ENCODE data around the gene ZNF662. TPM values are rescaled to one million over a fixed set of nuclear protein-coding genes. Genes with fewer than 3 reads are reported as not detected.

The ZNF662 gene
- total RNA-seq, 1 experiment from 2014 or later = not detected

GRCh38 chr3:42892169-42892568 lies 13.8 kb upstream of the ZNF662 start:
- Histone ChIP-seq H3K79me2 (ENCODE audit: insufficient read depth, low read length) (no peaks in the 10 kb centered on the region), H3T11ph (ENCODE audit: low read length) (no peak overlapping the region), H3K79me1 (ENCODE audit: insufficient read depth, low read depth, low read length, poor library complexity, severe bottlenecking) (no peaks in the 10 kb centered on the region), H2BK15ac (ENCODE audit: low read depth, low read length) (no peak overlapping the region), H3K4me1 (ENCODE audit: insufficient read depth, low read length) (peaks cover 6% of the 10 kb centered on the region; the same call in 1 of the 2 replicates), H3K14ac (ENCODE audit: insufficient read depth, low read length) (no peak overlapping the region), H3K4ac (ENCODE audit: low read depth, low read length) (no peak overlapping the region), H3K23ac (ENCODE audit: insufficient read length, low read depth, low read length) (no peak overlapping the region), H4K8ac (replicated peaks; ENCODE audit: insufficient read length, low read depth, low read length) (no peak overlapping the region), H3K23me2 (ENCODE audit: insufficient read length, low read depth, low read length, poor library complexity, severe bottlenecking) (no peaks in the 10 kb centered on the region), H3K9me3 (ENCODE audit: control insufficient read depth, low read depth, low read length) (no peaks in the 10 kb centered on the region), H4K20me1 (ENCODE audit: control insufficient read depth, insufficient read depth, insufficient read length) (no peaks in the 10 kb centered on the region), H3K4me2 (ENCODE audit: insufficient read depth, insufficient read length, low read length) (no peak overlapping the region), H4K91ac (ENCODE audit: insufficient read length, low read depth, low read length) (no peak overlapping the region), H3K56ac (ENCODE audit: insufficient read length, low read depth, low read length) (no peak overlapping the region), H2AK5ac (ENCODE audit: insufficient read length, low read length) (no peak overlapping the region), H3K9ac (ENCODE audit: extremely low read depth, insufficient read length, low read length) (no peak overlapping the region), H2BK12ac (ENCODE audit: insufficient read length, low read depth, low read length) (no peak overlapping the region), H2BK20ac (ENCODE audit: low read depth, low read length, poor library complexity, severe bottlenecking) (no peak overlapping the region), H2BK120ac (ENCODE audit: low read depth, low read length, poor library complexity, severe bottlenecking) (peak overlapping the region; percentile 69), H3K18ac (ENCODE audit: insufficient read length, low read depth, low read length) (no peak overlapping the region), H2BK5ac (ENCODE audit: insufficient read length, low read length) (no peak overlapping the region), H4K5ac (ENCODE audit: insufficient read length, low read depth, low read length) (no peak overlapping the region), H2AFZ (ENCODE audit: low read length) (no peak overlapping the region), H3K27ac (ENCODE audit: insufficient read length, low read depth, low read length) (peak overlapping the region; percentile 95), H3K27me3 (ENCODE audit: insufficient read depth, low read length) (no peaks in the 10 kb centered on the region; the same call in 1 of the 2 replicates)
- H3K4me1 Mint-ChIP-seq = peaks cover 43 to 51% of the 10 kb centered on the region in 2 experiments
- H3K4me3 Mint-ChIP-seq = no peak overlapping the region
- H3K27me3 Mint-ChIP-seq (ENCODE audit: low read depth) = no peaks in the 10 kb centered on the region
- no peak for TF ChIP-seq CTCF (conservative IDR thresholded peaks at IDR 0.05)
- DNase-seq = no peak
- peak overlapping the region; percentile 90 to 98 (median 97) for H3K27ac Mint-ChIP-seq
- H3K36me3 Mint-ChIP-seq (ENCODE audit: insufficient read depth in 1 of 3, low read depth in 3 of 3) = no peaks in the 10 kb centered on the region; a peak in 4 of 7 replicates
- WGBS (ENCODE audit: extremely low coverage, insufficient read length, low lambda C conversion rate) = no CpG with 5 or more reads among the region's 1 CpG
- H3K9me3 Mint-ChIP-seq = no peaks in the 10 kb centered on the region; a peak in 1 of 5 replicates

Data from H9 (cell line).